Large intestine (tissue), 12 donors: ENCODE data around the gene ZNF501. TPM values are rescaled to one million over a fixed set of nuclear protein-coding genes. Genes with fewer than 3 reads are reported as not detected.

ENCODE experiments used
- DNase-seq, 2 donors: peaks; one replicate each; pipeline versions ENCODE4 v3.0.0 to v3.0.0-alpha.2; 2013
- H3K27ac ChIP-seq: one replicate; pipeline ENCODE4 v1.5.1; 2013; ENCODE audit warnings: low read length
- H3K27me3 ChIP-seq: 2 replicates; pipeline ENCODE4 v1.6.1; 2013; ENCODE audit warnings: low read length; ENCODE audit not compliant: control insufficient read depth, insufficient read depth
- H3K36me3 ChIP-seq: 2 replicates; pipeline ENCODE4 v1.6.1; 2013; ENCODE audit warnings: low read length; ENCODE audit not compliant: control insufficient read depth, insufficient read depth
- H3K4me1 ChIP-seq: one replicate; pipeline ENCODE4 v1.6.1; 2013; ENCODE audit warnings: low read length; ENCODE audit not compliant: control insufficient read depth, insufficient read depth
- H3K4me3 ChIP-seq: one replicate; pipeline ENCODE4 v1.5.1; 2013; ENCODE audit warnings: low read length
- H3K9me3 ChIP-seq: one replicate; pipeline ENCODE4 v1.6.1; 2013; ENCODE audit warnings: mild to moderate bottlenecking, low read depth, low read length, moderate library complexity; ENCODE audit not compliant: control insufficient read depth
- WGBS: methylation state at CpG from one replicate; pipeline ENCODE4 v1.1.5; 2013; ENCODE audit warnings: low lambda C conversion rate; ENCODE audit not compliant: insufficient coverage; 5-methylcytosine and 5-hydroxymethylcytosine counted together
- long read RNA-seq, 11 donors: transcript quantifications; one replicate each; lab custom pipeline, GENCODE V29; 2026
- polyA plus RNA-seq: library from polyadenylated mRNA; unstranded; fragments of 120-200 nt; gene quantifications from one replicate; pipeline ENCODE4 v1.2.1, GENCODE V29; 2013

Gene ZNF501
- 6.1 TPM for polyA plus RNA-seq
- long read RNA-seq, donor 1, partial matches to known transcripts, result 0 of 1 reads
- long read RNA-seq, donor 1, other reads (novel, unspliced or antisense), result 0 of 1 reads
- long read RNA-seq, donor 2, partial matches to known transcripts, result 0 of 1 reads
- long read RNA-seq, donor 2, other reads (novel, unspliced or antisense), result 0 of 1 reads
- long read RNA-seq, donor 3, result 0 reads
- long read RNA-seq, donor 4, result 0 reads
- long read RNA-seq, donor 5, result 0 reads
- long read RNA-seq, donor 6, partial matches to known transcripts, result 32 of 32 reads
- long read RNA-seq, donor 6, other reads (novel, unspliced or antisense), result 0 of 32 reads
- long read RNA-seq, donor 7, partial matches to known transcripts, result 0 of 1 reads
- long read RNA-seq, donor 7, other reads (novel, unspliced or antisense), result 0 of 1 reads
- long read RNA-seq, donor 8, partial matches to known transcripts, result 0 of 3 reads
- long read RNA-seq, donor 8, other reads (novel, unspliced or antisense), result 0 of 3 reads
- long read RNA-seq, donor 9, partial matches to known transcripts, result 0 of 1 reads
- long read RNA-seq, donor 9, other reads (novel, unspliced or antisense), result 0 of 1 reads
- long read RNA-seq, donor 10, partial matches to known transcripts, result 0 of 3 reads
- long read RNA-seq, donor 10, other reads (novel, unspliced or antisense), result 0 of 3 reads
- long read RNA-seq, donor 11, partial matches to known transcripts, result 0 of 2 reads
- long read RNA-seq, donor 11, other reads (novel, unspliced or antisense), result 0 of 2 reads

DNA sequence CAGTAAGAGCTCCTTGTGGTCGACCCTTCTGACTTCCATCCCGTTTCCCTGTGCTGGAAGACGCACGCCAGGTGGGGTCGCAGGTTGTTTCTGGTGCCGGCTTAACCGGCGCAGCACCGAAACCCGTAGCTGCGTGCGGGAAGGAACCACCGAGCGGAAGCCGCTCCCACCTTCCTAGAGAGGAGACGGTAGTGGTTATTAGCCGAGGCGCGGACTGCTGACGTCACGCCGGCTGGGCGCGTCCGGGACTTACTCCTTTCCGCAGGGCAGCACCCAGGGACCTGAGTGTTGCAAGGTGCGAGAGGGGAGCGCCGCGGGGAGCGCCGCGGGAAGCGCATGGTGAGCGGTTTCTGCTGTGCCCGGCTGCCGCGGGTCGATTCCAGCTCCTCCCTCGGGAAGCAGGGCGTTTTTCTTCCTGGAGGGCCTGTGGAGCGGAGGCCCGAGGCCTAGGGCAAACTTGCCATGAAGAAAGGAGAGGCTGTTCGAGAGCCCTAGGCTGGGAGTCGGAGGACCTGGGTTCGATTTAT lies at the start of gene ZNF501:
Gene ZNF501, plus strand, starts transcription at position 252 of the 527 bp plus-strand sequence. CDS start 4,787 bp downstream, outside the sequence.
- Histone ChIP-seq H3K36me3 (peaks cover 28% of the 10 kb centered on the region), H3K9me3 (peaks cover 40% of the 10 kb centered on the region), H3K4me3 (peak within 1 kb of the TSS; percentile 79), H3K27ac (peak within 1 kb of the TSS; percentile 62), H3K4me1 (no peaks in the 10 kb centered on the region), H3K27me3 (no peaks in the 10 kb centered on the region)
- DNase-seq, result peak; percentile 95 to 98
- no CpG with 5 or more reads among the region's 46 CpGs for WGBS

DNA sequence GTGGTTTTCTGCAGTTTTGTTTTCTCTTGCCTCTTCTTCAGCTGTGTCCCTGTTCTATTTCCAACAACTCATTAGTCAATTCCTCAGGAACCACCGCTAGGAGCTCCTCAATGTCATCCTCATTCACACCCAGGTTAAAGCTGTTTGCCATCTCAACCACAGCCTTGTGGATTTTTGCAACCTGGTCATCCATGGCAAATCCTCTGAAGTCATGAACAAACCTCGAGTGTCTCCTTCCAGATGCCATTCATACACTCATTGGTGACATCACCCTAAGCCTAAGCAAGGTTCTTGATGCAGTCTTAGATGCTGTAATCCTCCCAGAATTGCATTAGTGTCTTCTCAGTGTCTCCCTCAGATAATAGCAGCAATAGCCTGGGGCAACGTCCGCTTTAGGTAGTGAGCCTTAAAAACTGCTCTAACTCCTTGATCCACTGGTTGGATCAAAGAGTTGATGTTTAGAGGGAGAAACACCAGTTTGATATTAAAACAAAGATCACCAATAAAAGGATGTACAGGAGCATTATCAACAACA lies 48.4 kb upstream of the ZNF501 start:
- peaks cover 8% of the 10 kb centered on the region for H3K9me3 ChIP-seq
- no CpG with 5 or more reads among the region's 4 CpGs for WGBS
- H3K27me3 ChIP-seq, result no peaks in the 10 kb centered on the region
- peaks cover 4% of the 10 kb centered on the region for H3K36me3 ChIP-seq
- H3K27ac ChIP-seq, result no peak overlapping the region
- DNase-seq, result no peak
- H3K4me3 ChIP-seq, result no peak overlapping the region
- H3K4me1 ChIP-seq, result peaks cover 3% of the 10 kb centered on the region

GRCh38 chr3:44682182-44682896 lies 47.1 kb upstream of the ZNF501 start:
- Histone ChIP-seq H3K4me1 (peaks cover 3% of the 10 kb centered on the region), H3K4me3 (no peak overlapping the region), H3K36me3 (peaks cover 4% of the 10 kb centered on the region), H3K27ac (no peak overlapping the region), H3K9me3 (peaks cover 8% of the 10 kb centered on the region), H3K27me3 (no peaks in the 10 kb centered on the region)
- WGBS, result no CpG with 5 or more reads among the region's 2 CpGs
- DNase-seq, result no peak

DNA sequence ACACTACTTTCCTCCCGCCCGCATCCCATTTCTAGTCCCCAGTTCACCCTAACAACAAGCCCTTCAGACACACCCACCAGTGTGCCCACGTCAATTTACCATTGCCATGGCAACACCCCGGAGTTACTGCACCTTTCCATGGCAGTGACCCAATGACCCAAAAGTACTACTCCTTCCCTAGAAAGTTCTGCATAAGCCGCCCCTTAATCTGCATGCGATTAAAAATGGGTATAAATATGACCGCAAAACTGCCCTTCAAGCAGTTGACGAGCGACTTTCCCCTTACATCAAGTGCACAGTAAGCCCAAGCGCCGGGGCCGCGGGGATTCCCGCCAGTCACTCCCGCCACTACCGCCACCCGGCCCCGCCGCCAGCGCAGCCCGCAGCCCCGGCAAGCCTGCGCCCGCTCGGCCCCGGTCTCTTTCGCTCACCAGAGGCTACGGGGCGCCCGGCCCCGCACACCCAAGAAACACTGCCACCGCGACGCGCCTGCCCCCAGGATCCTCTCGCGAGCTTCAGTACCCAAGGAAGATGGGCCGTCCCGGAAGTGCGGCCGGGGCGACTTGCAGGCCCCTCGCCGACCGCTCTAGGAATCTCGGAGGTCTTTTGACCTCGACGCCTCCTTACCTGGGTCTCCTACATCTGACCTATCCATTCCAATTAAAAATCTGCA lies 44.2 kb upstream of the ZNF501 start:
- Histone ChIP-seq H3K4me1 (peaks cover 3% of the 10 kb centered on the region), H3K27me3 (peaks cover 2% of the 10 kb centered on the region), H3K27ac (no peak overlapping the region), H3K36me3 (peaks cover 4% of the 10 kb centered on the region), H3K4me3 (peak overlapping the region; percentile 54), H3K9me3 (peaks cover 8% of the 10 kb centered on the region)
- 0% methylated on average over 2 of the region's 48 CpGs for WGBS
- peak; percentile 64 to 87 for DNase-seq

- H3K36me3 ChIP-seq, result peaks cover 4% of the 10 kb centered on the region
- H3K27me3 ChIP-seq, result peaks cover 2% of the 10 kb centered on the region
- H3K9me3 ChIP-seq, result peaks cover 3% of the 10 kb centered on the region
- H3K27ac ChIP-seq, result no peak overlapping the region
- peaks cover 3% of the 10 kb centered on the region for H3K4me1 ChIP-seq
- no peak overlapping the region for H3K4me3 ChIP-seq
- no peak for DNase-seq
- 60% methylated on average over 1 of the region's 1 CpG for WGBS
Observed at GRCh38 chr3:44687898-44688297, 41.5 kb upstream of the ZNF501 start.

DNA sequence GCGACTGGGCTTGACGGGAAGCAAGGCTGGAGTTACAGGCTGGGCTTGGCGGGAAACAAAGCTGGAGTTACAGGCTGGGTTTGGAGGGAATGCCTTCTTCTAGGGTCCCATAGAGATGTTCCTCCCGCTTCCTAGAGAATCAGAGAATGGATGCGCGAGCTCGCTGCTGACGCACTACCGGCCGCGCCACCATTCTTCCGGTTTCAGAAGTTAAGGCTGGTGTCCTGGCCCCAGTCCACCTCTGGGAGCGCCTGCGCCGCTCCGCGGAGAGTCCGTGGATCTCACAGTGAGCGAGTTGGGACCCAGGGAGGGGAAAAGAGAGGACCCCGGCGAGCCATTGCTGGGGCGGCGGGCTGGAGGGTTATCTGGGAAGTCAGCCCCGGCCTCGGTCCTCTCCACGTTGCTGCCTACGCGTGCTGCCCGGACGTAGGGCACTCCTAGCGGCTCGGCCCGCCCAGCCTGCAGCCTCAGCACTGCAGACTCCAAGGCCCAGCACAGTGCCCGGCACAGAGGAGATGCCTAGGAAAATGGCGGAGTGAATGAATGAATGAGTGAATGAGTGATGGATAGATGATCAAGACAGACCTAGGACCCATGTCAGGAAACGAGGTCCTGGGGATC lies 16.9 kb upstream of the ZNF501 start, which contains the start of gene ZNF502:
Gene ZNF502, plus strand, starts transcription at position 206 of the 621 bp plus-strand sequence. CDS start 7,602 bp downstream, outside the sequence.
- DNase-seq, result peak; percentile 87 to 93
- Histone ChIP-seq H3K27ac (peak within 1 kb of the TSS; percentile 66), H3K36me3 (peaks cover 5% of the 10 kb centered on the region), H3K4me1 (no peaks in the 10 kb centered on the region), H3K9me3 (peaks cover 29% of the 10 kb centered on the region), H3K27me3 (no peaks in the 10 kb centered on the region), H3K4me3 (peak within 1 kb of the TSS; percentile 87)
- WGBS, result 0% methylated on average over 1 of the region's 36 CpGs

DNA sequence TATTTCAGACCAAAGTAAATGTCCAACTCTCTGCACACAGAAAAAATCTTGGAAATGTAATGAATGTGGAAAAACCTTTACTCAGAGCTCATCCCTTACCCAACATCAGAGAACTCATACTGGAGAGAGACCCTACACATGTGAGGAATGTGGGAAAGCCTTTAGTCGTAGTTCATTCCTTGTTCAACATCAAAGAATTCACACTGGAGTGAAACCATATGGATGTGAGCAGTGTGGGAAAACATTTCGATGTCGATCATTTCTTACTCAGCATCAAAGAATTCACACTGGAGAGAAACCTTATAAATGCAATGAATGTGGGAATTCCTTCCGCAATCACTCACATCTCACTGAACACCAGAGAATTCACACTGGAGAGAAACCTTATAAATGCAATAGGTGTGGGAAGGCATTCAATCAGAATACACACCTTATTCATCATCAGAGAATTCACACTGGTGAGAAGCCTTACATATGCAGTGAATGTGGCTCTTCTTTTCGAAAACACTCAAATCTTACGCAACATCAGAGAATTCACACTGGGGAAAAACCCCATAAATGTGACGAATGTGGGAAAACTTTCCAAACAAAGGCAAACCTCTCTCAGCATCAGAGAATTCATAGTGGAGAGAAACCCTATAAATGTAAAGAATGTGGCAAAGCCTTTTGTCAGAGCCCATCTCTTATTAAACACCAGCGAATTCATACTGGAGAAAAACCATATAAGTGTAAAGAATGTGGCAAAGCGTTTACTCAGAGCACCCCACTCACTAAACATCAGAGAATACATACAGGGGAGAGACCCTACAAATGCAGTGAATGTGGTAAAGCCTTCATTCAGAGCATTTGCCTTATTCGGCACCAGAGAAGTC lies 8.0 kb upstream of the ZNF501 start:
- peaks cover 67% of the 10 kb centered on the region for H3K9me3 ChIP-seq
- no peak overlapping the region for H3K27ac ChIP-seq
- DNase-seq, result no peak
- WGBS, result 100% methylated on average over 1 of the region's 10 CpGs
- no peaks in the 10 kb centered on the region for H3K27me3 ChIP-seq
- H3K4me3 ChIP-seq, result no peak overlapping the region
- H3K4me1 ChIP-seq, result no peaks in the 10 kb centered on the region
- peaks cover 27% of the 10 kb centered on the region for H3K36me3 ChIP-seq

DNA sequence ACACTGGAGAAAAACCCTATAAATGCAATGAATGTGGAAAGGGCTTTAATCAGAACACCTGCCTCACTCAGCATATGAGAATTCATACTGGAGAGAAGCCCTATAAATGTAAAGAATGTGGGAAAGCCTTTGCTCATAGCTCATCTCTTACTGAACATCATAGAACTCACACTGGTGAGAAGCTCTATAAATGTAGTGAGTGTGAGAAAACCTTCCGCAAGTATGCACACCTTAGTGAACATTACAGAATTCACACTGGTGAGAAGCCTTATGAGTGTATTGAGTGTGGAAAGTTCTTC lies 7.4 kb upstream of the ZNF501 start:
- Histone ChIP-seq H3K4me3 (no peak overlapping the region), H3K4me1 (no peaks in the 10 kb centered on the region), H3K27ac (no peak overlapping the region), H3K27me3 (no peaks in the 10 kb centered on the region), H3K36me3 (peaks cover 27% of the 10 kb centered on the region), H3K9me3 (peaks cover 70% of the 10 kb centered on the region)
- WGBS, result no CpG with 5 or more reads among the region's 1 CpG
- no peak for DNase-seq
